GM21717 (cell line): Measurements from ENCODE around the gene COPG1.
"Not testable (repeated sequence)": the region's sequence is repeated elsewhere in the genome, so short reads cannot be mapped to it uniquely, and the experiment has no call there.

Source experiments
- ATAC-seq: cut with Tn5 transposase; IDR thresholded peaks from one replicate; pipeline ENCODE4 v1.9.1; 2021; ENCODE audit warnings: mild to moderate bottlenecking, moderate library complexity; ENCODE audit not compliant: unreplicated experiment

Gene COPG1, protein sequence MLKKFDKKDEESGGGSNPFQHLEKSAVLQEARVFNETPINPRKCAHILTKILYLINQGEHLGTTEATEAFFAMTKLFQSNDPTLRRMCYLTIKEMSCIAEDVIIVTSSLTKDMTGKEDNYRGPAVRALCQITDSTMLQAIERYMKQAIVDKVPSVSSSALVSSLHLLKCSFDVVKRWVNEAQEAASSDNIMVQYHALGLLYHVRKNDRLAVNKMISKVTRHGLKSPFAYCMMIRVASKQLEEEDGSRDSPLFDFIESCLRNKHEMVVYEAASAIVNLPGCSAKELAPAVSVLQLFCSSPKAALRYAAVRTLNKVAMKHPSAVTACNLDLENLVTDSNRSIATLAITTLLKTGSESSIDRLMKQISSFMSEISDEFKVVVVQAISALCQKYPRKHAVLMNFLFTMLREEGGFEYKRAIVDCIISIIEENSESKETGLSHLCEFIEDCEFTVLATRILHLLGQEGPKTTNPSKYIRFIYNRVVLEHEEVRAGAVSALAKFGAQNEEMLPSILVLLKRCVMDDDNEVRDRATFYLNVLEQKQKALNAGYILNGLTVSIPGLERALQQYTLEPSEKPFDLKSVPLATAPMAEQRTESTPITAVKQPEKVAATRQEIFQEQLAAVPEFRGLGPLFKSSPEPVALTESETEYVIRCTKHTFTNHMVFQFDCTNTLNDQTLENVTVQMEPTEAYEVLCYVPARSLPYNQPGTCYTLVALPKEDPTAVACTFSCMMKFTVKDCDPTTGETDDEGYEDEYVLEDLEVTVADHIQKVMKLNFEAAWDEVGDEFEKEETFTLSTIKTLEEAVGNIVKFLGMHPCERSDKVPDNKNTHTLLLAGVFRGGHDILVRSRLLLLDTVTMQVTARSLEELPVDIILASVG

DNA sequence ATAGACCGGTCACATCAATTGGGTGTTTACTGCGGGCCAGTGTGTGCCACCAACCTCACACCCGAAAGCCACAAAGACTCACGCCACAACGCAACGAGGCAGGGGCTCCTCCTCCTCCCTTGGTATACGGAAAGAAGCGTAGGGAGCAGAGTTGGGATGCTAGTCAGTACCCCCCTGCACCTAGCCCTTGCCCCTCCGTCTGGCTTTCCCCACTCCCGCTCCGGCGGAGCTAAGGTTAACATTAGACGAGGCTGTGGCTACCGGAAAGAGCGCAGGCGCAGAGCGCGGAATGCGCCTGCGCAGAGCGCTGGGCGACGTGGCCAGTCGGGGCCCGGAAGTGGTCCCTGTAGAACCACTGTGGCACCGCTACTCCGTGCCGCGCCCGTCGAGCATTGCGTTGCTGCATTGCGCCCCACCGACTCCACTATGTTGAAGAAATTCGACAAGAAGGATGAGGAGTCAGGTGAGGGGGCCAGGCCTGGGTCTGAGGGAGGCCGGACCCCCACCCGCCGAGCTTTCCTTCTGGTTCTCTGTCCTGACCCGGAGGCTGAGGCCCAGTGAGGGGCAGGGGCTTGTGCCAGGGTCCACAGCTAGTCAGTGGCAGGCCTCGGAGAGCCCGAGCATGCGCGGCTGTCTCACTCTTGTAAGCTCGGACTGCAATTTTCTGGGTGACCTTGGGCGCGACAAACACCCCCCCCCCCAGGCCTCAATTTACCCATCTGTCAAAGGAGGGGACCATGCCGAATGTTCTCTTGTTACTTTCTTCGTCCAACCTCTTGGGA is at the start of gene COPG1:
COPG1 (plus strand) TSS at position 323 of the 782 bp plus-strand sequence; CDS start at position 427, 104 bp downstream.
- peak; percentile 72 for ATAC-seq

DNA sequence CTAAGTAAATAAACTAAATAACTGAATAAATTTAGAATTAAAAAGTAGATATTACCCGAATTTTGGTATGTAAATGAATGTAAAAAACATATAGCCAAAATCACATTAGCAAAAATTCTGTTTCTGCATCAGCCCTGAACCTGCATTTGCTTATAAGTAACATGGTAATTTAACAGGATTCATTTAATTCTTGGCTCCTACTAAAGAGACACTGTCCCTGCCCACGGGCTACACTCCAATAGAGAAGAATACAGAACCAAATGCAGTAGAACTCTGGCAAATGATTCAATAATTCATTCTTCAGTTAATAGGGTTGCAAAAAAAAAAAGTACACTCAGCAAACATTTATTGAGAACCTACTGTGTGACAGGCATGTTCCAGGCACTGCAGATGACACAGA is 44.9 kb upstream of the COPG1 start:
- ATAC-seq = no peak

DNA sequence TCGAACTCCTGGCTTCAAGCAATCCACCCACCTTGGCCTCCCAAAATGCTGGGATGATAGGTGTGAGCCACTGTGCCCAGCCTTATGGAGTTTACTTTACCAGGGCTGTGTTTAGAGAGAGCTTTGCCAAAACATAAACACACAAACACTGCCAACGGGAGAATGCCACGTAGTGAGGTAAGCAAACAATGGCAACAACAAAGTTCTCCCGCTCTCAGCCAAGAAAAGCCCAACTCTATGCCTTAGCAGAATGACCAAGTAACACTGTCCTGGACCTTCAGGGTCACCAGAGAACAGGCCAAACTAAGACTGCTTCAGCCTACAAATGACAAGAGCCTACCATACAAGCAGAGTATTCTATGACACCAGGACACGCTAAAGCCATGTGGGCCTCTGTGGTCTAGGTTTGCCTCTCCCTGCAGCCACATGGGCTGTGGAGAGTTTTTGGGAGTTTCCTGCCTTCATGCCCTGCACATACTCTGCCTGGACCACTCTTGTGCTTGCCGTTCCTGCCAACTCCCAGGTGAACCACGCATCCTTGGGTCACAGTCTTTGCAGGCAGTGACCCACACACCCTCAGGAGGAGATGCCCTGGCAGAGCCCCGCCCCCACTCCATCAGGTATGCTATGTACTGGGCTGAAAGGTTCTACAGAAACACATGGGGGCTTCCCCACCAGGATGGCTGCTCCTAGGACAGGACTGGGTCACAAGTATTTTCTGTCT is 44.1 kb upstream of the COPG1 start:
- no peak for ATAC-seq

DNA sequence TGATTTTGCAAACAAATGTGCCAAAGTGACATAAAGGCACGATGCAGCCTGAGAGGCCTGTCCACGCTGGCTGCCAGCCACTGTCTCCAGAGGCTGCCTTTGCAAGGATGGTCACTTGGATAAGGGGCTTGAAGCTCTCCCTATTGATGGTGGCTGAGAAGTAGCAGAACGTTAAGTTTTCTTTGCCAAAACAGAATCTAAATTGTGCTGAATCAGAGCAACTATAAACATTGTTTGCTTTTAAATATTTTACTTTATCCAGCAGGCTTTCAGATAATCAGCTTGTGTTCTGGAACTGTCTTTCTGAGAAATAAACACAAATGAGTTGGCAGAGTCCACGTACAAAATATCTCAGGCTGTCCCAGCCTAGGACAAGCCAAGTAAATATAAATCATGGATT is 41.9 kb upstream of the COPG1 start:
- no peak for ATAC-seq

DNA sequence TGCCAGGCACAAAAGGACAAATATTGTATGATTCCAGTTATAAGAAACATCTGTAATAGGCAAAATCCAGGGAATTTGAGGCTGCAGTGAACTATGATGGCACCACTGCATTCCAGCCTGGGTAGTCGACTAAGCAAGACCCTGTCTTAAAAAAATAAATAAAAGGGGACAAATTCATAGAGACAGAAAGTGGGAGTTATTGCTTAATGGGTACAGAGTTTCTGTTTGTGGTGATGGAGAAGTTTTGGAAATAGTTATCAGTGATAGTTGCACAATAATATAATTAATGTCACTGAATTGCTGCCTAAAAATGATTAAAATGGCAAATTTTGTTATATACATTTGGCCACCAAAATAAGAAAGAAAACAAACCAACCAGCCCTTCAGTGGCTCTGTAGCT is 38.1 kb upstream of the COPG1 start:
- ATAC-seq = no peak

DNA sequence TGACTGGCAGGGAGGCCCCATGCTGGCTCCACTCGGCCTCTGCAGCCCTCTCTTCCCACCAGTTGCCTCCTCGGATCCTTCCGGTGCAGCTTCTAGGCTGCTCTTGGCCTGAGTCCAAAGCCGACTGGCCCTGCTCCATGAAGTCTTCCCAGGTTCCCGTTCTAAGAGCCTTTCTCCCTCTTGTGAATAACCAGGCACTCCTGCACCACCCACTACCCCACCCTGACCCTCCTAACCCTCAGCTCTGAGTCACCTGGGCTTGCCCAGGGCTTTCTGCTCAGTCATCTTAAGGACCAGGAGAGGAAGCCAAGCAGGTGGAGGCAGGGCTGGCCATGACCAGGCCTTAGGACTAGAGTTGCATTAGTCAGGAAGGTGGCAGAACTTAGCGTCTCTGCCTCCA is 37.6 kb upstream of the COPG1 start:
- ATAC-seq = no peak

DNA sequence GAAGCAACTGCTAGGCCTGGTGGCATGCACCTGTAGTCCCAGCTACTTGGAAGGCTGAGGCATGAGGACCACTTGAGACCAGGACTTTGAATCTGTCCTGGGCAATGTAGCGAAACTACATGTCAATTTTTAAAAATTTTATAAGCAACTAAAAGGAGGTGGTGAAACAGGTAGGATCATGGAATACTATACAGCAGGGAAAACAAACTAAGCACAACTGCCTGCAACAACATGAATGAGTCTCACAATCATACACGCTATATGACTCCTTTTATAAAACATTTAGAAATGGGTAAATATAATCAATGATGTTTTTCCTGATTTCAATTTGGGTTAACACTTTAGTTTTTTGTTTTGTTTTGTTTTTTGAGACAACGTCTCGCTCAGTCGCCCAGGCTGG is 36.2 kb upstream of the COPG1 start:
- no peak for ATAC-seq

DNA sequence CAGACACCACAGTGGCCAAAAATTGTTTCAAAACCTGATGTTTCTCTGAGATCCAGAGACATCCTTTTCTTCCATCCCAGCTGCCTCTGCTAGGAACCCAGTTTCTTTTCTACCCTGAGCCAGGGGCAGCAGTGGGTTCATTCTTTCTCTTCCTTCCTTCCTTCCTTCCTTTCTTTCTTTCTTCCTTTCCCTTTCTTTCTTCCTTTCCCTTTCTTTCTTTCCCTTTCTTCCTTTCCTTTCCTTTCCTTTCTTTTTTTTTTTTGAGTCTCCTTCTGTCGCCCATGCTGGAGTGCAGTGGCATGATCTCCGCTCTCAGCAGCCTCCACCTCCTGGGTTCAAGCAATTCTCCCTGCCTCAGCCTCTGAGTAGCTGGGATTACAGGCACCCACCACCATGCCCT is 30.7 kb upstream of the COPG1 start:
- no peak for ATAC-seq

DNA sequence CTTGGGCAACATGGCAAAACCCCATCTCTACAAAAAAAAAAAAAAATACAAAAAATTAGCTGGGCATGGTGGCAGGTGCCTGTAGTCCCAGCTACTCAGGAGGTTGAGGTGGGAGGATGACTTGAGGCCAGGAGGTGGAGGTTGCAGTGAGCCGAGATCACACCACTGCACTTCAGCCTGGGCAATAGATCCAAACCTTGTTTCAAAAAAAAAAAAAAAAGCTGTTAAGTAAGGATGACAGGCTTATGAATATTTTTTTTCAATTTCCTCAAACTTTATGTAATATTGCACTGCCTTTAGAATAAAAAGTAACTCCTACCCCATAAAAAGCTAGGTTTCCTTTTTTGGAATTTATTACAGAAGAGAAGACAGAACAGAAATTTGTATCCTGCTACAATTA is 25.0 kb upstream of the COPG1 start:
- ATAC-seq = not testable (repeated sequence)

DNA sequence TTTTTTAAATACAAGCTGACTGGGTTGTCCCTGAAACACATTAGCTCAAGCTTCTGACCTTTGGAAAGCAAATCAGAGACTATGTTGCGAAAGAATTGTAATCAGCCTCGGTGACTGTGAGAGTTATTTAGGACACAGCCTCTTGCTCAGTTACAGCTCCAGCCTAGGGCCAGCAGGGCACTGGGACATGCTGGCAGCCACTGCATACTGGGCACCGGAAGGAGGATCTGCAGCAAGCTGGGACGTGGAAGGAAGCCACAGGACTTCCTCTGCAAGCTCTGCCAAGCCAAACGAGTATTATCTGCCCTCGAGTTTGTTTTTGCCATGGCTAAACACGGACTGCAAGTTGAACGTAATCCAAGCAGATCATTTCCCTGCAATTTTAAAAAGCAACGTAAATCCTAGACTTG is 24.4 kb upstream of the COPG1 start:
- no peak for ATAC-seq

DNA sequence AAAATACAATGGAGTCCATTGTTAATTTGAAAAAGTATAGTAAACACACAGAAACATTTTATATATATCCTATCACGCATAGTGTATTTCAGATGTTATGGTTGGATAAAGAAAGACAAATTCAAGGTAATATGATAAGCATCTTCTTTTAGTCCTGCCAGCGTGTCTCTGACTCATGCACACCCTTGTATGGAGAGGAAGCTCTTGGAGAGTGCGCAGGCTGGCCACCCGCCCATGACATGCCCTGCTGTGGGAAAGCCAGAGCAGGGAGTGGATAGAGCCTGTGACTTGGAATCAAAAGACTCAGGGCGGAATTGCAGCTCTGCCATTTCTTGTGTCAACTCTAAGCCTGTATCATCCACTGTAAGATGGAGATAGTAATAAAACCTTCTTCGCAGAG is 23.0 kb upstream of the COPG1 start:
- ATAC-seq = no peak

DNA sequence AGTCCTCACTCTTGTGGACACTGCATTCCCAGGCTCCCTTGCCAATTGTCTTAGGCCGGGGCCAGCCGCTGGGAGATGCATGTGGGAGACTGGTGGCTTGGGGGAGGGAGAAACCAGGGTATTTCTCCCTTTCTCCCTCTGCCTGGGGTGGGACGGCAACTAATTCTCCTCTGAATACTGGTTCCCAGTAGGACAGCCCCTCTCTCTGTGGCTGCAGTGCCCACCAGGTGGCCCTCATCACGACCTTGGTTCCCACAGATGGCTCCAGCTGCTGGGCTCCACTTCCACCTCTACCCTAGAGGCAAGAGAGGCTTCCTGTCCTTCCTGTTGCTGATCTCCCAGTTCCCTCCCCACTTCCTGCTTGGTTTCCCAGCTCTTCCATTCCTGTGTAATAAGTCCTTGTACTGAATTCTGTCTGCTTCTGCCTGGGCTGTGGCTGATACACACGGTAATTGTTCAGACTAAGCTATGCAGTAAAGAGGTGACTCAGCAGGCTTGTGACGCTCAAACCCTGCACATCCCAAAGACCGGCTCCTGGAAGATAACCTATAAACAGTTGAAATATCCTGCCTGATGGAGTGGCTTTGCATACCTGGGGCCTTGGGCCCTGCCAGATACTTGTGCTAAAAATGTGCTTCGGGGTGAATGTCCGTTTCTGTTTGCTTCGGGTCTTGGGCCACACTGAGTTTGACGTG is 20.4 kb upstream of the COPG1 start:
- no peak for ATAC-seq

DNA sequence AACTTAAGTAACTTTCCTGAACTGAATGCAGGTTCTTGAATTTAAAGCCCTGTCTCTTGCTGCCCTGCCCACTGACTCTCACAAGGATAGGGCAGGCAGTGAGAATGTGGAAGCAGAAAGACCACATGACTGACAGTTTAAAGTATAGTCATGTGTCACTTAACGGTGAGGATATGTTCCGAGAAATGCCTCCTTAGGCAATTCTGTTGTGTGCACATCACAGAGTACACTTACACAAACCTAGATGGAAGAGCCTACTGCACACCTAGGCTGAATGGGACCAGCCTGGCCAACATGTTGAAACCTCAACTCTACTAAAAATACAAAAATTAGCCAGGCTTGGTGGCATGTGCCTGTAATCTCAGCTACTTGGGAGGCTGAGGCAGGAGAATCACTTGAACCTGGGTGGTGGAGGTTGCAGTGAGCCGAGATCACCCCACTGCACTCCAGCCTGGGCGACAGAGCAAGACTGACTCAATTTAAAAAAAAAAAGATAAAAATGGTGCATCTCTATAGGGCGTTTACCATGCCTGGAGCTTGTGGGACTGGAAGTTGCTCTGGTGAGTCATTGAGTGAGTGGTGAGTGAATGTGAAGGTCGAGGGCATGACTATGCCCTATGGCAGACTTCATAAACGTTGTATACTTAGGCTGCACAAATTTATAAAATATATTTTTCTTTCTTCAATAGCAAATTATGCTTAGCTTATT is 18.9 kb upstream of the COPG1 start:
- ATAC-seq = no peak

DNA sequence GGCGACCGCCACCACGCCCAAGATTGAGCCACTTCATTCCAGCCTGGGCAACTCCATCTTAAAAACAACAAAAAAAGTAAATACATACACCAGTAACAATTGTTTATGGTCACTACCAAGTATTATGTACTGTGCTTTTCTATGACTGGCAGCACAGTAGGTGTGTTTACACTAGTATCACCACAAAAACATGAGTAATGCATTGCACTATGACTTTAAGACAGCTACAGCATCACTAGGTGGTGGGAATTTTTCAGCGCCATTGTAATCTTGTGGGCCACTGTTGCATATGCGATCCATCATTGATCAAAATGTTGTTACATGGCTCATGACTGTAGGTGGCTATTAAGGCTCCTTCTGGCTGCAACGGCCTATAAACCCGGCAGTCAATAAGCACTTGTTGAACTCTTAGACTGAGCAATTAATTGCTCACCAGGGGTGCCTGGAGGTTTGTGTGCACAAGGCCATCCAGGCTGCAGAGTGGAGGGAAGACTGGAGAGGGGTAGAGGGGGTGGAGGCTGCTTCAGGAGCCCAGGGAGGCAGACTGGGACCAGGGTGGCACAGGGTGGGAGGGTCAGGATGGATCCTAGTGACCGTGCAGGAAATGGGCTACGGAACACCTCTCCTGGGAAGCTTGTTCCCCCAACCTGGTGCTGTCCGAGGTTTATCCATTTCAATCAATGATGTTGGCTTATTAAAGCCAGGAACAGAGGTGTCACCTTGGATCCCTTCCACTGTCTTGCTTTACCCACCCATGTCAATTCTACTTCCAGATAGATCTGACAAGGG is 17.9 kb upstream of the COPG1 start:
- ATAC-seq = no peak

DNA sequence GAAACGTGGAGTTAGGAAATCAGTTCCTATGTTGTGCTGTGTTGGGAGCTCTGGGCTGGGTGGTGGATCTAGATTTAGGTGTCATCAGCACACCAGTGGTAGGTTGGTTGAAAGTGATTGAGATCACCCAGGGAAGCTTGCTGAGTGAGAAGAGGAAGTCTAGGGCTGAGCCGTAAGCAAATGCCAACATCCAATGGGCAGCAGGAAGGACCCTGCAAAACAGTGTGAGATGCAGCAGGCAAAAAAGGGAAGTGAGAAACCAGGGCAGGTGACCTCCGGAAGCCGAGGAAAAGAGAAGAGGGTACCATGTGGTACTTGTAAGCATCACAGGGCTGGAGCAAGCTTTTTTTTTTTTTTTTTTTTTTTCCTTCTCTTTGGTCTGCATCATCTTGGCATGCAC is 15.9 kb upstream of the COPG1 start:
- peak; percentile 84 for ATAC-seq

DNA sequence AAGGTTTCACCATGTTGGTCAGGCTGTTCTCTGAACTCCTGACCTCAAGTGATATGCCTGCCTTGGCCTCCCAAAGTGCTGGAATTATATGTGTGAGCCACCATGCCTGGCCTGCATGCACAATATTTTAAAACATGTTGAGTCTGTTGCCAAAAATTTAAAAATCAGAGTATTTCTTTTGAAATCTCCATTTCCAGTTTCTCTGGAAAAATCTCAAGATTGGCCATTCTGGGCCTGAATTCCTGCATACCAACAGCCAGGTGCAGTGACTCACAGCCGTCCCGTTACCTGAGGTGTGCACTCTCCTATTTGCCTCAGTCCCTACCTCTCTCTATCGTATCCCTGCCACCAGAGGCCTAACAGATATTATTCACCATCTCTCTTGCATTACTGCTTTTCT is 15.0 kb upstream of the COPG1 start:
- no peak for ATAC-seq

DNA sequence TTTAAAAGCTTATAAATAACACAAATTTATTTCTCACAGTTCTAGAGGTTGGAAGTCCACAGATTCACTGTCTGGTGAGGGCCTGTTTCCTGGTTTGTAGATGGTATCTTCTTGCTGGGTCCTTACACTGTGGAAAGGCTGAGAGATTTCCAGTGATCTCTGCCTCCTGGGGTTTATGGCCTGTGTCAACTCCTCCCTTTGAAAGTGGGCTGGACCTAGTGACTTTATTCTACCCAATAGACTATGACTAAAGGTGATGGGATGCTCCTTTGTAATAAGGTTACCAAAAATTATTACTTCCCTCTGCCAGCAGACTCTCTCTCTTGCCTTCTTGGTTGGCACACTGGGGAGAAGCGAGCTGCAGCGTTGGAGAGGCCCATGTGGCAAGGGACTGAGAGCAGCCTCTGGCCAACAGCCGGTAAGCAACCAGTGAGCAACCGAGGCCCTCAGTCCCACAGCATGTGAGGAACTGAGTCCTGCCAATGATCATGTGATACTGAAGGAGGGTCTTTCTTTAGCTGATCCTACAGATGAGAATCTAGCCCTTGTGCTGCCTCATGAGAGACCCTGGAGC is 14.0 kb upstream of the COPG1 start:
- ATAC-seq = no peak

DNA sequence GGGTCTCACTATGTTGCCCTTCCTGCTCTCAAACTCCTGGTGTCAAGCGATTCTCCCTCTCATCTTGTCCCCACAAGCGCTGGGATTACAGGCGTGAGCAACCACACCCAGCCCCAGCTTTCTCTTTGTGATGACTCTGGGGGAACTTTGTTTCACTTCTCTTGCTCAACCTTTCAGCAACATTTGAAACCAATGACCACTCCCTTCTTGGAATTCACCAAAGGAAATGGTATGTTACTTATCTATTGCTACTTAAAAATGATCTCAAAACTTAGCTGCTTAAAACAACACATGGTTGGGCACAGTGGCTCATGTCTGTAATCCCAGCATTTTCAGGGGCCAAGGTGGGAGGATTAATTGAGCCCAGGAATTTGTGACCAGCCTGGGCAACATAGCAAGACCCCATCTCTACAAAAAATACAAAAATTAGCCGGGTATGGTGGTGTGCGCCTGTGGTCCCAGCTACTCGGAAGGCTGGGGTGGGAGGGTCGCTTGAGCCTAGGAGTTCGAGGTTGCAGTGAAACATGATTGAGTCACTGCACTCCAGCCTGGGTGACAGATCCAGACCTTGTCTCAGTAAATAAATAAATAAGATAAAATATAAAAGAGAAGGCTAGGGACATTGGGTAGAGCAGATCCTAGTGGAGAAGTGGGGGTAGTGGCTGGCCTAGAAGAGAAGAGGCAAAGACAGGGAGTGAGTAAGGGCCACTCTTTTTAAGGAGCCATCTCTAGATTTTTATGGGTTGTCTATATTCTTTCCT is 10.3 kb upstream of the COPG1 start:
- ATAC-seq = no peak
